Right atrium auricular region (tissue), 2 donors: Measurements from ENCODE around the gene HTRA1. TPM values are rescaled to one million over a fixed set of nuclear protein-coding genes. Genes with fewer than 3 reads are reported as not detected.

ENCODE experiments used
- DNase-seq: peaks from one replicate; pipeline ENCODE4 v3.0.0-alpha.2; 2019; ENCODE audit warnings: low spot score
- H3K27ac ChIP-seq, 2 donors: fragments of 200-600 bp; sonication (generic); 1 replicate in 1 of 2; 2 replicates in 1 of 2; pipeline ENCODE4 v1.5.1; 2016 to 2019
- H3K27me3 ChIP-seq, 2 donors: fragments of 200-600 bp; sonication (generic); one replicate each; pipeline versions ENCODE4 v1.5.1 to v1.6.0; 2017 to 2019
- H3K36me3 ChIP-seq: fragments of 200-600 bp; sonication (generic); one replicate; pipeline ENCODE4 v1.5.1; 2016
- H3K4me1 ChIP-seq, 2 donors: fragments of 200-600 bp; sonication (generic); one replicate each; pipeline versions ENCODE4 v1.5.1 to v1.6.0; 2017 to 2019
- H3K4me3 ChIP-seq, 2 donors: fragments of 200-600 bp; sonication (generic); 1 replicate in 1 of 2; 2 replicates in 1 of 2; pipeline ENCODE4 v1.5.1; 2017 to 2019; ENCODE audit warnings: mild to moderate bottlenecking in 1 of 2, moderate library complexity in 1 of 2
- H3K9me3 ChIP-seq, 2 donors: fragments of 200-600 bp; sonication (generic); one replicate each; pipeline ENCODE4 v1.5.1; 2019
- CTCF ChIP-seq, 2 donors: fragments of 200-600 bp; sonication (generic); IDR thresholded peaks; one replicate each; pipeline ENCODE4 v1.5.1; 2019; ENCODE audit warnings: antibody characterized with exemption in 2 of 2
- total RNA-seq, 2 donors: library from RNA; depleted of rRNA; stranded (reverse); fragments of >200 nt; gene quantifications; one replicate each; pipeline ENCODE4 v1.1.0, GENCODE V29; 2016

The HTRA1 gene
- total RNA-seq, 2 donors from 2014 or later, result 76.3 to 78.3 TPM

DNA sequence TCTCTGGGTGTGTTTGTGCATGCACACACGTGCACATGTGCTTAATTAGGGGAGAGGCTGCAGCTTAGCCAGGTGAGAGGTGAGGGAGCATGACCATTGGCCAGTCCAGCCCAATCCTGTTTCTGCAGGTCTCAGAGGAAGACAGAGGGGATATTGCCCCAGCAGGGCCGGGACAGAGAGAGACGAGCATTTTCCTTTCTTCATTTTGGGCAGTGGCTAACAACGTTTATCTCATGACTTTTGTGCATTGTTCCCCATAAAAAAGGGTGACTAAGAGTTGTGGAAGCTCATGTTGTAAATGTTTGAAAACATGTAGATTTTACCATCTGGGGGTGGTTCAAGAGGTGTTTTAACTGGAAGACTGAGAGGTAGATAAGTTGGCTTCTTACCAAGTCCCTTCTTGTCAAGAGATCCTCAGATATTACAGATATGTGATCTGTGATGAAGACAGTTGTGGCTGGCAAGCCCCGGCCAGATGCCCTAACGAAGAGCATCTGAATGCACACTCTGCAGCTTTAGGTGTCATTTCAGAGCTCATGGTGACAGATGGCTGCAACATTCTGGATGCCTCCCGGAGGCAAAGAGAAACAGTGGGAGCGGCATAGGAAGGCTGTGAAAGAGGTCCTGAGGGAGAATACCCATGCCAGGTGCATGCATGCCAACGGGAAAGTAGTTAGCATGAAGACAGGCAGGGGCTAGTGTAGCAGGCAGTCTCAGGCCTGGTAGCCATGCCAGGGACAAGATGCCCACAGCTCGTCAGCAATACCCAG, 82.5 kb downstream of the HTRA1 start:
- no peak overlapping the region for H3K27ac ChIP-seq
- no peaks in the 10 kb centered on the region for H3K36me3 ChIP-seq
- H3K27me3 ChIP-seq, result no peaks in the 10 kb centered on the region
- H3K9me3 ChIP-seq, result no peaks in the 10 kb centered on the region
- no peaks in the 10 kb centered on the region for H3K4me1 ChIP-seq
- no peak for TF ChIP-seq CTCF (IDR thresholded peaks at IDR 0.05)
- no peak overlapping the region for H3K4me3 ChIP-seq
- DNase-seq, result peak; percentile 21

GRCh38 chr10:122544493-122544892, 83.1 kb downstream of the HTRA1 start:
- Histone ChIP-seq H3K4me1 (no peaks in the 10 kb centered on the region), H3K36me3 (no peaks in the 10 kb centered on the region), H3K27me3 (no peaks in the 10 kb centered on the region), H3K9me3 (no peaks in the 10 kb centered on the region), H3K27ac (no peak overlapping the region), H3K4me3 (no peak overlapping the region)
- no peak for TF ChIP-seq CTCF (IDR thresholded peaks at IDR 0.05)
- DNase-seq, result peak; percentile 48

- no peak for TF ChIP-seq CTCF (IDR thresholded peaks at IDR 0.05)
- Histone ChIP-seq H3K27ac (no peak overlapping the region), H3K36me3 (no peaks in the 10 kb centered on the region), H3K9me3 (no peaks in the 10 kb centered on the region), H3K4me3 (no peak overlapping the region), H3K27me3 (no peaks in the 10 kb centered on the region), H3K4me1 (no peaks in the 10 kb centered on the region)
- no peak for DNase-seq
Measured at GRCh38 chr10:122546242-122546641, 84.9 kb downstream of the HTRA1 start.

DNA sequence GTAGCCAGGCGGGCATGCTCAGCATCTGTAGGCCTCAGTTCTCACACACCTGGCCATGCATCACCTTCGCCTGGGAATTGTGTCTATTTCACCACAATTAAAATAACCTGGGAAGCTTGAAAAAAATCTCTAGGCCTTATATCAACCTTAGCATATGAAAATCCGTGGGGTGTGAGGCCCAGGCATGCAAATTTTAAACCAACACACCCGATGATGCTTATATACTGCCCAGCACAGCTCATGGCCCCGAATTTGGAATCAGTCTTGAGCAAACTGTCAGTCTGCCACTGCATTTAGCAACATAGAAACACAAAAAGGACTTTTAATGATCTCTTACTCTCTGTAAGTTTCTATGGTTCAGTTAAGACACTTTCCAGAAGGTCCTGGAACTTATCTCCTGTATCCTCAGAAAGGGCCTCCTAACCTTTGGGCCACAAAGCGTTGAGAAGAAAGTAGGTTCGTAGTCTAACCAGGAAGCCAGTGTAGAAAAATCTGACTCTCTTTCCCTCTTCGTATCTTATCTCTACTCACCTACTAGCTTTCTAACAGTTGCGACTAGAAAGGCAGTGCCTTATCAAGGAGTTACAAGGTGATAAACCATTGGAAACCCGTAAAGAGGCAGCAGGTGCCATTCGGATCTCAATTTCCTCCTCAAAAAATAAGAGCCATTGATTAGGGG, 87.2 kb downstream of the HTRA1 start:
- Histone ChIP-seq H3K36me3 (no peaks in the 10 kb centered on the region), H3K9me3 (no peaks in the 10 kb centered on the region), H3K4me1 (no peaks in the 10 kb centered on the region), H3K27me3 (no peaks in the 10 kb centered on the region), H3K4me3 (no peak overlapping the region), H3K27ac (no peak overlapping the region)
- TF ChIP-seq CTCF (IDR thresholded peaks at IDR 0.05), result no peak
- no peak for DNase-seq

- H3K27ac ChIP-seq, result no peak overlapping the region
- DNase-seq, result no peak
- TF ChIP-seq CTCF (IDR thresholded peaks at IDR 0.05), result no peak
- H3K36me3 ChIP-seq, result no peaks in the 10 kb centered on the region
- no peaks in the 10 kb centered on the region for H3K9me3 ChIP-seq
- H3K4me1 ChIP-seq, result no peaks in the 10 kb centered on the region
- no peak overlapping the region for H3K4me3 ChIP-seq
- H3K27me3 ChIP-seq, result no peaks in the 10 kb centered on the region
Measured at GRCh38 chr10:122549636-122550035, 88.3 kb downstream of the HTRA1 start.
